HG02571 (cell line): ENCODE data around the gene AIP.

Source experiments
- ATAC-seq: cut with Tn5 transposase; IDR thresholded peaks from one replicate; pipeline ENCODE4 v1.9.1; 2021; ENCODE audit warnings: mild to moderate bottlenecking, moderate library complexity; ENCODE audit not compliant: unreplicated experiment

The AIP gene

DNA sequence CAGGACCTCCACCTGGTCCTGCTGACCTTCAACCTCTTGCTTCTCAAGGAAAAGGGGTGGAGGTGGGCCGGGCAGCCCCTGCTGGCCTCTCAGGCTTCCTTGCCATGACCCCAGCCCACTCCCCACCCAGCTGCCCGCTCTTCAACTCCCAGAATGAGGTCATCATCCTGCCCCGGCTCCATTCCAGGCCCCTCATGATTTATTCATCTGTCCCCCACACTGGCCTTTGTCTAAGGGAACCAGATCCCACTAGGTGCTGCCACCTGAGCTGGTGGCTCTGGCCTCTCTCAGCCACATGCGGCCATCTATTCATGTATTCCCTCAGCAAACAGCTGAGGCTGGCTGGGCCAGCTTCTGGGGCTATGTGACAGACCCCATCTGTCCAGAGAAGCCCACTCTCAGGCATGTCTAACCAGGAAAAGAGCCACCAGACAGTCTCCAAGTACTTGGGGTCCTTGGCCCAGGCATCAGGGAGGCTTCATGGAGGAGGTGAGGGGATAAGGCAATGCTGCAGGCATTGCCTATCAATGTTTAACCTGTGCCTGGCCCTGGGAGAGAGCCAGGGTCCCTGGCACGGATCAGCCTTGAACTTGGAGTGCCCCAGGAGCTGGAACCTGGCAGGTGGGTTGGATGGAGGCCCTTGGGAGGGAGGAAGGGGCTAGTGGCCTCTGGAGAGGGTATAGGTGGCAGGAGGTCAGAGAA lies 42.6 kb downstream of the AIP start:
- no peak for ATAC-seq

DNA sequence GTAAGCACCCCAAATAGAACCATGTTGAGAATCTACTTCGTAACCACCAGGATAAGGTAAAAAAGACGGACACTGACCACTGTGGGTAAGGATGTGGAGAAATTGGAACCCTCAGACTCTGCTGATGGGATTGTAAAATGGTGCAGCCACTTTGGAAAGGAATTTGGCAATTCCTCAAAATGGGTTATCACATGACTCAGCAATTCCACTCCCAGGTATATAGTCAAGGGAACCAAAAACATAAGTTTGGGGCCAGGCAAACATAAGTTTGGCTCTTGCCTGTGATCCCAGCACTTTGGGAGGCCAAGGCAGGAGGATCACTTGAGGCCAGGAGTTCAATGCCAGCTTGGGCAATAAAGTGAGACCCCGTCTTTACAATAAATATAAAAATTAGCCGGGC lies 45.5 kb downstream of the AIP start:
- ATAC-seq, result no peak

DNA sequence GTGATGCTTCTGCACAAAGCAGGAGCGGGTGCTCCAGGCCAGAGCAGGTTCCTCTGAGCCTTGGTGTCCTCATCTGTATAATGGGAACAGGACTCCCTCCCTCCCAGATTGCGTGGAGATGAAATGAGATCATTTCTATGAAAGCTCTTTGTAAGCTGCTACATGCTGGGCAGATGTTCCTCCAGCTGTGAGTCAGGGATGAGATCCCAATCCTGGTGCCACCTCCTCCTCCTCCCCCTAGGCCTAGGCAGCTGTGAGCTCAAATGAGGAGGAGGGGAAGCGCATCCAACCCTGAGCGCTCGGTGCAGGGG lies 47.4 kb downstream of the AIP start:
- ATAC-seq, result no peak

DNA sequence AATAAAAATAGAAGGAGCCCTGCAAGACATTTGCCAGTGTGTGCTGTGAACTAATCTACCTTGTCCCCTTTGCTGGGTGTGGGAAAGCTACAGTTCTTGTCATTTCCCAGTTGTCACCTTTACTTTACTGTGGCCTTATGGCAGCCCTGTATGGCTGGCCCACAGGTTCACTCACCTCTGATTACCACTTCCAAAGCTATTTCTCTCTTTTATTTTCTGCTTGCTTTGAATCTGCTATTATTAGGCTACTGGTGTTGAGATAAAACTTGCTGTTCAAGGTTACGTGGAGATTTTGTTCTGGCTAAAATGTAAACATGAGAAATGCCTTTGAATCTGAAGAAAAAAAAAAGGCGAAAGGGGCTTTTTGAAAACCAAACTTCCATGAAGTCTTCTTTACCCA lies 50.1 kb downstream of the AIP start:
- ATAC-seq, result no peak

DNA sequence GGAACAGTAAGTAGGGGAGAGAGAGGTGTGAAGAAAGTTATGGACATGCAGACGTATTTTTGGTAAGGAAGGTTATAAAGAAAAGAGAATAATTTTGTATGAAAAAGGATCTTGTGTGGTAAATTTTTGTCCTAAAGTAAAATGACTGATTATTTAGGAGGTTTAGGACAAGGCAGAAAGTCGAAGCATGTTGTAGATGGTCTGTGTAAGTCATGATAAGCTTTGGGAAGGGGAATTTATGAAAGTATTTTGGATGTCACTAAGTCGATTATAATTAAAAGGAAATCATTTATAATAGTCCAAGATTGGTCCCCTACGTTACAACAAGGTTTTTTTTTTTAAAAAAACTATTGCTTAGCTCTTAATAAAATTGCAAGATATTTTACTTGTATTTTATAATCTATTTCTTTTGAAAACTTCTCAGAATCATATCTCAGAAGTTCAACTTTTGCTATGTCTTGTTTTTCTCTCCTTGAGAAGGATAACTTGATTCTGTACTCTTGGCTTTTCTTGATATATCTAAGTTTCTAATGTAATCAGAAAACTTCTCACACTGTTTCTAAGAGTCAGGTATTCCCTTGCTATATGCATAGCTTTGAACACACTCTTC lies 51.3 kb downstream of the AIP start:
- ATAC-seq, result no peak

DNA sequence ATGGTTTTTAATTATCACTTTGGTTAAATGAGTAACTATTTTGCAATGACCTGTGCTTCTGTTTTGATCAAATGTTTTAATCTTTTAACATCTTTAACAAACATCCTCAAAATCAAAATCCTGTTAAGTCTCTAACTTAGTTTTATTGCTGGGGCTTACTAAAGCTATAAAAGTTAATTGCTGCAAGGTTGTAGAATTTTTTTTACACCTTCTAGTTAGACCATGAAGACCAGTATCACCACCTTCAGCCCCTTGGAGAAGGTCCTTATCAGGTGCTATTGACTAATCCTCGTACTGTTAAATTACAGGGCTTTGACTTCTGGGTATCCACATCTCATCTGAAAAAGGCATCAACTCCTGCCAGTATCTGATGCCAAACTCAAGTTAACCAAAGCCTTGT lies 52.7 kb downstream of the AIP start:
- ATAC-seq, result no peak

DNA sequence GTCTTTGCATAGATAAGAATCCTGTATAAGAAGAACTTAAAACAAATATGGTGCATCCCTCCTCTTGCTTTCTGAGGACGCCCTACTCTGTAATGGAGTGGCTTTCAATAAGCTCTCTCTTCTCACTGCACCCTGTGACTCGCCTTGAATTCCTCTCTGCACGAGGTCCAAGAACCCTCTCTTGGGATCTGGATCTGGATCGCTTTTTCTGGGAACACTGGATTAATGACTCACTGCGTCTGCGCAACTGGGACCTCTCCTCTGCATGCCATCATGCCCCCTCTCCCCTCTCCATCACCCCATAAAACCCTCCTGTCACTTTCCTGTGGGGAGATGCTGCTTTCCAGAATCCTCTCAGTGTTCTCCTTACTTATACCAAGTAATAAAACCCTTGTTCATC lies 55.5 kb downstream of the AIP start:
- no peak for ATAC-seq

DNA sequence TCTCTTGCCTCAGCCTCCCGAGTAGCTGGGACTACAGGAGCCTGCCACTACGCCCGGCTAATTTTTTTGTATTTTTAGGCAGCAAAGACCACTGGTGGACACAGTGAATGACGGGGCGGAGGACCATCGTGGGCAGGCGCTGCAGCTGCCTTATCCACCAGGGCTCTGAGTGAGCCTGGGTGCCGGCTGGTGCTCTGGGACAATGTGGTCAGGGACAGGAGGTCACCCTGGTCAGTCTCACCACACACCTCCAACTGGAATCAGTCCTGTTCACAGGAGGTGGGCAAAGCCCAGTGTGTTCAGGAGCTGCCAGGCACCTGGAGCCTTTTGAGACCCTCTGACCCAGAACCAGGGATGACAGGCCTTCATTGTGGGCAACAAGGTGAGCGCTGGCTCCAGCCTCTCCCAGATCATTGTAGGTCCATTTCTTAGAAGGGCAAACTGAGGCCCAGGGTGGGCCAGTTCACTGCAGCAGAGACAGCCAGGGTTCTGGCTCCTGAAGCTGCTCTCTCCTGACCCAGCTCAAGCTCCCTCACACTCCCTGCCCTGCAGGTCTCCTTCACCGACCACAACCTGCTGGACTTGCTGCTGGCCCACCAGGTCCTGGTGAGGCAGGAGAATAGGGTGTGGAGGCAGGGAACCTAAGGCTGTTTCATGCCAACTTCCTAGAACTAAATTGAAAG lies 56.1 kb downstream of the AIP start:
- no peak for ATAC-seq

DNA sequence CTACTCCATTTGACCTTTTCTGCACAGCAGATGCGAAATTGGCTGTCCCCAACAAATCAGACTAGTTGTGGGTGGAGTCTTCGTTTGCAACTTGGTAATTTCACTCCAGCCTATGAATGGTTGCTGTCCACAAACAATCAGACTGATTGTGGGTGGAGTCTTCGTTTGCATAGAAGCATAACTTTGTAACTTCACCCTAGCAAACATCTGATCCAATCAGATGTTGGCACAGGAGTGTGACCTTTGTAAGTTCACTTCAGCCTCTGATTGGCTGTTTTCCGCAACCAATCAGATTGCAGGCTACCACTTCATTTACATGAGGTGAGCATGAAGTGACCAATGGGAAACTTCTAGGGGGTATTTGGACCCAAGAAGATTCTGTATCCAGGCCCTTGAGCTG lies 56.7 kb downstream of the AIP start:
- ATAC-seq, result no peak
